ENCODE data around the gene TMEM187. TPM values are rescaled to one million over a fixed set of nuclear protein-coding genes. Genes with fewer than 3 reads are reported as not detected.

TMEM187 gene
- total and polyA plus RNA-seq, 11 donors = 3.2 to 11.4 (median 7.2) TPM

- WGBS, 4 donors = 56 to 87% (median 64%) methylated on average over 5 of the region's 5 CpGs
- H3K36me3 ChIP-seq = no peaks in the 10 kb centered on the region
- TF ChIP-seq POLR2A (IDR thresholded peaks at IDR 0.05) (no peak), CTCF (IDR thresholded peaks at IDR 0.05) (no peak)
- H3K27ac ChIP-seq = no peak overlapping the region
- peaks cover 0 to 22% (median 0%) of the 10 kb centered on the region in 12 donors for H3K4me1 ChIP-seq
- no peak for DNase-seq
- peaks cover 0 to 60% (median 0%) of the 10 kb centered on the region in 9 donors for H3K27me3 ChIP-seq
- no peak overlapping the region for H3K4me3 ChIP-seq
- H3K9me3 ChIP-seq = no peaks in the 10 kb centered on the region
- no peak for ATAC-seq
- intact Hi-C loops (cut with DNase I) = no loop called here
Measured at GRCh38 chrX:154000051-154000450, 27.5 kb downstream of the TMEM187 start.

DNA sequence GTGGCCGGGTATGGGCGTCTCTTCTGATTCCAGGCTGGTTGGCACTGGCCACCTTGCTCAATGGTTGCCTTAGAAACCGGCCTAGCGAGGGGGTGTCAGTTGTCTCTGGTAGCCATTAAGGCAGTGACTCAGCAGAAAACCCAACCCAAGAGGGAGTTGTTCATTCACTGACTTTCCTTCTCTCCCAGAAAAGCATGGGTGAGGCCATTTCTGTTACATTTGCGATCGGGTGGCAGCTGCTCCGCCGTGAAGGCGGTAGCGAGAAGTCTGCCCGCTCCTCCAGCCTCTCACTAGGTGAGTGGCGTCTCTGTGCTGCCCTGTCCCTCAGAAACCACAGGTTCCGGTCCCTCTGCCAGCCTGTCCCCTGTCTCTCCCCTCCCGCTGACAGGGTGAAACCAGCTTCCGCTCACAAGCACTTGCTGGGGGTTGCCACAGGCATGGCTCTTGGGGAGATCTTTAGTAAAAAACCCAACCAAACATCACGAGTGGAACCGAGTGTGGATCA, 29.7 kb downstream of the TMEM187 start:
- WGBS, 4 donors = 80 to 91% (median 89%) methylated on average over 17 of the region's 17 CpGs
- H3K9me3 ChIP-seq = no peaks in the 10 kb centered on the region
- peak overlapping the region in 1 of 12 donors; percentile 81 for H3K27ac ChIP-seq
- peak in 4 of 5 donors; percentile 38 to 73 (median 51) for DNase-seq
- peaks cover 0 to 22% (median 0%) of the 10 kb centered on the region in 12 donors for H3K4me1 ChIP-seq
- H3K27me3 ChIP-seq = peaks cover 0 to 65% (median 0%) of the 10 kb centered on the region in 9 donors
- peak overlapping the region in 1 of 12 donors; percentile 31 for H3K4me3 ChIP-seq
- H3K36me3 ChIP-seq = no peaks in the 10 kb centered on the region
- TF ChIP-seq CTCF (IDR thresholded peaks at IDR 0.05) (no peak), POLR2A (IDR thresholded peaks at IDR 0.05) (no peak)
- peak in 3 of 4 donors; percentile 46 to 80 (median 66) for ATAC-seq
- intact Hi-C loops (cut with DNase I) = no loop called here

- Histone ChIP-seq H3K4me1 (peaks cover 0 to 29% (median 0%) of the 10 kb centered on the region in 12 donors), H3K36me3 (no peaks in the 10 kb centered on the region), H3K27me3 (peaks cover 0 to 64% (median 0%) of the 10 kb centered on the region in 9 donors), H3K9me3 (no peaks in the 10 kb centered on the region), H3K27ac (no peak overlapping the region), H3K4me3 (no peak overlapping the region)
- intact Hi-C loops (cut with DNase I) = no loop called here
- ATAC-seq (no peak), DNase-seq (no peak)
- WGBS, 4 donors = 78 to 86% (median 82%) methylated on average over 11 of the region's 11 CpGs
- TF ChIP-seq POLR2A (IDR thresholded peaks at IDR 0.05) = no peak
- TF ChIP-seq CTCF (IDR thresholded peaks at IDR 0.05) = no peak
Measured at GRCh38 chrX:154004315-154004714, 31.8 kb downstream of the TMEM187 start.

DNA sequence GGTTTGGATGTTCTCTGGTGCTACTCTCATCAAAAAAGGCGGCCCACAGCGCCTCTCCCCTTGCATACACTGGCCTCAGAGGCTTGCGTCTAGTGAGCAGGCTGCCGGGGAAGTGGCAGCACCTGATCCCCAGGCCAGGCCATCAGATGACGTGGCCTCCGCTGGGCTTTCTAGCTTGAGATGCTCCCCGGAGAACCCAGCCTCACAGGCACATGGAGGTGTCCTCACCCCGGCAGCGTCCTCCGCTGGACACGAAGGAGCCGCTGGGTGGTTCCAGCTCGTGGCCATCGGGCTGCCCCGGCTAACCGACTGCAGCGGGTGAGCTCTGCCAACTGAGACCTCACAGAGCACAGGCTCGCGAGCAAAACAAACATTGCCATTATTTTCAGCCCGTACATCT, 34.4 kb downstream of the TMEM187 start:
- Histone ChIP-seq H3K27ac (no peak overlapping the region), H3K27me3 (peaks cover 0 to 49% (median 0%) of the 10 kb centered on the region in 9 donors), H3K9me3 (no peaks in the 10 kb centered on the region), H3K36me3 (peaks cover 0 to 11% (median 0%) of the 10 kb centered on the region in 9 donors), H3K4me3 (no peak overlapping the region), H3K4me1 (peaks cover 0 to 16% (median 0%) of the 10 kb centered on the region in 12 donors)
- no peak for TF ChIP-seq CTCF (IDR thresholded peaks at IDR 0.05)
- no peak for TF ChIP-seq POLR2A (IDR thresholded peaks at IDR 0.05)
- 96 to 98% (median 97%) methylated on average over 10 to 20 of the region's 20 CpGs for WGBS, 4 donors
- no peak for ATAC-seq
- intact Hi-C loops (cut with DNase I) = no loop called here
- no peak for DNase-seq

All from heart left ventricle (tissue), 16 donors.